Measurements from ENCODE around the gene LRMDA. TPM values are rescaled to one million over a fixed set of nuclear protein-coding genes. Genes with fewer than 3 reads are reported as not detected.

The LRMDA gene
- total and polyA plus RNA-seq, 2 of the 8 experiments (the other 6 are each of a cell fraction or from before 2014, with no cell fraction given): 0.86 to 2.8 TPM

- Histone ChIP-seq H3K23ac (ENCODE audit: insufficient read length) (no peak overlapping the region), H3K4me2 (ENCODE audit: insufficient read depth in 1 of 2, low read depth in 2 of 2, low read length in 2 of 2) (no peak overlapping the region), H3K56ac (replicated peaks; ENCODE audit: insufficient read length, low read depth, low read length) (no peak overlapping the region), H3K18ac (ENCODE audit: extremely low read depth, low read length) (no peak overlapping the region), H3K27me3 (replicated peaks in 1 of 4; ENCODE audit: control insufficient read depth in 3 of 4, extremely low read depth in 1 of 4, insufficient read depth in 3 of 4, low read length in 3 of 4) (no peaks in the 10 kb centered on the region), H4K8ac (ENCODE audit: extremely low read depth, insufficient read depth, low read length) (no peak overlapping the region), H3K9ac (replicated peaks in 1 of 4; ENCODE audit: extremely low read depth in 1 of 4, low read depth in 3 of 4, low read length in 3 of 4) (no peak overlapping the region), H3K4me1 (replicated peaks in 1 of 4; ENCODE audit: control insufficient read depth in 3 of 4, insufficient read depth in 4 of 4, low read length in 3 of 4) (no peaks in the 10 kb centered on the region), H3K4me3 (ENCODE audit: extremely low read depth in 1 of 4, insufficient read depth in 2 of 4, low read depth in 3 of 4, low read length in 4 of 4) (no peak overlapping the region), H3K23me2 (ENCODE audit: low read depth, low read length) (no peaks in the 10 kb centered on the region), H3K9me3 (ENCODE audit: insufficient read depth in 2 of 2, low read depth in 1 of 2, low read length in 1 of 2) (no peaks in the 10 kb centered on the region), H3K79me2 (ENCODE audit: control insufficient read depth in 1 of 2, insufficient read depth in 2 of 2, low read length in 2 of 2) (no peaks in the 10 kb centered on the region), H4K20me1 (replicated peaks in 1 of 2; ENCODE audit: control insufficient read depth in 1 of 2, insufficient read depth in 2 of 2, low read length in 2 of 2) (no peaks in the 10 kb centered on the region), H3K14ac (ENCODE audit: insufficient read length) (no peak overlapping the region), H2BK12ac (ENCODE audit: low read depth, low read length) (no peak overlapping the region), H4K91ac (replicated peaks; ENCODE audit: insufficient read length, low read length) (no peak overlapping the region), H3K4ac (replicated peaks; ENCODE audit: insufficient read length, low read depth, low read length) (no peak overlapping the region), H2AK5ac (ENCODE audit: low read depth, low read length) (no peak overlapping the region), H2AFZ (ENCODE audit: low read length) (no peak overlapping the region), H3K79me1 (ENCODE audit: low read depth, low read length) (no peaks in the 10 kb centered on the region), H2BK5ac (ENCODE audit: low read depth, low read length) (no peak overlapping the region), H4K5ac (ENCODE audit: insufficient read length, low read depth, low read length) (no peak overlapping the region), H2BK15ac (ENCODE audit: low read length) (no peak overlapping the region), H3K36me3 (ENCODE audit: control insufficient read depth in 2 of 4, insufficient read depth in 4 of 4, low read length in 3 of 4) (no peaks in the 10 kb centered on the region), H3K27ac (ENCODE audit: low read depth, low read length) (no peak overlapping the region), H2BK120ac (replicated peaks; ENCODE audit: low read depth, low read length) (no peak overlapping the region), H2BK20ac (ENCODE audit: low read length) (no peak overlapping the region)
- FAIRE-seq: no peak
- TF ChIP-seq MAFK (IDR thresholded peaks at IDR 0.05; ENCODE audit: low read depth, low read length) (peak; percentile 15; the same call in 1 of the 2 replicates), SP2 (IDR thresholded peaks at IDR 0.05; ENCODE audit: low read length) (no peak)
- DNase-seq (ENCODE audit: low read depth in 1 of 2, low spot score in 2 of 2): no peak
- 81% methylated on average over 1 of the region's 1 CpG; no CpG with 5 or more reads in 1 of the 2 experiments for WGBS, 2 experiments (ENCODE audit: extremely low coverage in 1 of 2, insufficient coverage in 1 of 2, insufficient read length in 1 of 2, insufficient replicate concordance in 2 of 2, low coverage in 1 of 2, low lambda C conversion rate in 2 of 2, missing lambda C conversion rate in 1 of 2)
- POLR2A ChIA-PET (ENCODE audit: partially characterized antibody): no interaction called here
- CTCF ChIA-PET (ENCODE audit: partially characterized antibody): no interaction called here
Observed at GRCh38 chr10:75658496-75658895, 227.1 kb downstream of the LRMDA start.
